ENCODE measurements around the gene RIMS1. TPM values are rescaled to one million over a fixed set of nuclear protein-coding genes. Genes with fewer than 3 reads are reported as not detected.

Gene RIMS1
- total and polyA plus RNA-seq, 4 experiments from 2014 or later, result not detected

GRCh38 chr6:72061286-72061685 lies 174.9 kb downstream of the RIMS1 start:
- Mint-ChIP-seq H3K36me3 (no peaks in the 10 kb centered on the region), H3K4me3 (no peak overlapping the region), H3K4me1 (no peaks in the 10 kb centered on the region), H3K27ac (no peak overlapping the region), H3K27me3 (peaks cover 0 to 2% of the 10 kb centered on the region in 2 donors), H3K9me3 (peaks cover 0 to 6% (median 0%) of the 10 kb centered on the region in 8 donors)
- ChIA-PET POLR2A (ENCODE audit: partially characterized antibody) (no interaction called here), CTCF (ENCODE audit: partially characterized antibody) (no interaction called here)
- Histone ChIP-seq H3K27ac (ENCODE audit: low read depth, low read length) (no peak overlapping the region), H3K36me3 (ENCODE audit: insufficient read depth, low read length) (no peaks in the 10 kb centered on the region), H3K4me3 (ENCODE audit: low read length in 2 of 2) (no peak overlapping the region), H3K27me3 (ENCODE audit: insufficient read depth, low read length) (no peaks in the 10 kb centered on the region), H3K9me3 (ENCODE audit: control insufficient read depth in 1 of 2, low read length in 2 of 2) (no peaks in the 10 kb centered on the region), H3K4me1 (ENCODE audit: insufficient read depth, low read length) (no peaks in the 10 kb centered on the region)
- intact Hi-C loops (cut with micrococcal nuclease), result no loop called here
- DNase-seq, result no peak

GRCh38 chr6:72064399-72064975 lies 178.1 kb downstream of the RIMS1 start:
- no peaks in the 10 kb centered on the region for H3K4me1 Mint-ChIP-seq
- ChIA-PET CTCF (ENCODE audit: partially characterized antibody) (no interaction called here), POLR2A (ENCODE audit: partially characterized antibody) (no interaction called here)
- H3K27ac ChIP-seq (ENCODE audit: low read depth, low read length), result no peak overlapping the region
- H3K4me1 ChIP-seq (ENCODE audit: insufficient read depth, low read length), result no peaks in the 10 kb centered on the region
- no peak overlapping the region for H3K4me3 ChIP-seq (ENCODE audit: low read length in 2 of 2)
- H3K36me3 ChIP-seq (ENCODE audit: insufficient read depth, low read length), result no peaks in the 10 kb centered on the region
- no peak for DNase-seq
- H3K9me3 ChIP-seq (ENCODE audit: control insufficient read depth in 1 of 2, low read length in 2 of 2), result no peaks in the 10 kb centered on the region
- peaks cover 0 to 6% (median 0%) of the 10 kb centered on the region in 8 donors for H3K9me3 Mint-ChIP-seq
- intact Hi-C loops (cut with micrococcal nuclease), result no loop called here
- no peak overlapping the region for H3K27ac Mint-ChIP-seq
- no peaks in the 10 kb centered on the region for H3K36me3 Mint-ChIP-seq
- H3K4me3 Mint-ChIP-seq, result no peak overlapping the region
- peaks cover 0 to 2% of the 10 kb centered on the region in 2 donors for H3K27me3 Mint-ChIP-seq
- H3K27me3 ChIP-seq (ENCODE audit: insufficient read depth, low read length), result no peaks in the 10 kb centered on the region

- no peaks in the 10 kb centered on the region for H3K9me3 ChIP-seq (ENCODE audit: control insufficient read depth in 1 of 2, low read length in 2 of 2)
- H3K36me3 ChIP-seq (ENCODE audit: insufficient read depth, low read length), result no peaks in the 10 kb centered on the region
- POLR2A ChIA-PET (ENCODE audit: partially characterized antibody), result no interaction called here
- no peak for DNase-seq
- H3K27me3 ChIP-seq (ENCODE audit: insufficient read depth, low read length), result no peaks in the 10 kb centered on the region
- Mint-ChIP-seq H3K4me1 (no peaks in the 10 kb centered on the region), H3K4me3 (no peak overlapping the region), H3K27me3 (peaks cover 0 to 1% of the 10 kb centered on the region in 2 donors), H3K27ac (no peak overlapping the region), H3K9me3 (peaks cover 0 to 3% (median 0%) of the 10 kb centered on the region in 8 donors), H3K36me3 (no peaks in the 10 kb centered on the region)
- CTCF ChIA-PET (ENCODE audit: partially characterized antibody), result no interaction called here
- intact Hi-C loops (cut with micrococcal nuclease), result no loop called here
- no peak overlapping the region for H3K4me3 ChIP-seq (ENCODE audit: low read length in 2 of 2)
- H3K4me1 ChIP-seq (ENCODE audit: insufficient read depth, low read length), result no peaks in the 10 kb centered on the region
- no peak overlapping the region for H3K27ac ChIP-seq (ENCODE audit: low read depth, low read length)
Measured at GRCh38 chr6:72078096-72078495, 191.7 kb downstream of the RIMS1 start.

- Mint-ChIP-seq H3K9me3 (peaks cover 0 to 3% (median 0%) of the 10 kb centered on the region in 8 donors), H3K27me3 (peaks cover 0 to 1% of the 10 kb centered on the region in 2 donors), H3K4me3 (no peak overlapping the region), H3K27ac (no peak overlapping the region), H3K36me3 (no peaks in the 10 kb centered on the region), H3K4me1 (no peaks in the 10 kb centered on the region)
- Histone ChIP-seq H3K4me3 (ENCODE audit: low read length in 2 of 2) (no peak overlapping the region), H3K4me1 (ENCODE audit: insufficient read depth, low read length) (no peaks in the 10 kb centered on the region), H3K27ac (ENCODE audit: low read depth, low read length) (no peak overlapping the region), H3K27me3 (ENCODE audit: insufficient read depth, low read length) (no peaks in the 10 kb centered on the region), H3K36me3 (ENCODE audit: insufficient read depth, low read length) (no peaks in the 10 kb centered on the region), H3K9me3 (ENCODE audit: control insufficient read depth in 1 of 2, low read length in 2 of 2) (no peaks in the 10 kb centered on the region)
- CTCF ChIA-PET (ENCODE audit: partially characterized antibody), result no interaction called here
- POLR2A ChIA-PET (ENCODE audit: partially characterized antibody), result no interaction called here
- intact Hi-C loops (cut with micrococcal nuclease), result no loop called here
- DNase-seq, result no peak
Measured at GRCh38 chr6:72080260-72080941, 194.1 kb downstream of the RIMS1 start.

GRCh38 chr6:72081871-72082270 lies 195.5 kb downstream of the RIMS1 start:
- intact Hi-C loops (cut with micrococcal nuclease), result no loop called here
- Mint-ChIP-seq H3K27ac (no peak overlapping the region), H3K9me3 (peaks cover 0 to 3% (median 0%) of the 10 kb centered on the region in 8 donors), H3K4me1 (no peaks in the 10 kb centered on the region), H3K36me3 (no peaks in the 10 kb centered on the region), H3K4me3 (no peak overlapping the region), H3K27me3 (peaks cover 0 to 3% of the 10 kb centered on the region in 2 donors)
- Histone ChIP-seq H3K4me3 (ENCODE audit: low read length in 2 of 2) (no peak overlapping the region), H3K27me3 (ENCODE audit: insufficient read depth, low read length) (no peaks in the 10 kb centered on the region), H3K27ac (ENCODE audit: low read depth, low read length) (no peak overlapping the region), H3K4me1 (ENCODE audit: insufficient read depth, low read length) (no peaks in the 10 kb centered on the region), H3K9me3 (ENCODE audit: control insufficient read depth in 1 of 2, low read length in 2 of 2) (no peaks in the 10 kb centered on the region), H3K36me3 (ENCODE audit: insufficient read depth, low read length) (no peaks in the 10 kb centered on the region)
- ChIA-PET CTCF (ENCODE audit: partially characterized antibody) (no interaction called here), POLR2A (ENCODE audit: partially characterized antibody) (no interaction called here)
- DNase-seq, result no peak

GRCh38 chr6:72083976-72084375 lies 197.6 kb downstream of the RIMS1 start:
- no peak overlapping the region for H3K4me3 Mint-ChIP-seq
- intact Hi-C loops (cut with micrococcal nuclease), result no loop called here
- no peak overlapping the region for H3K27ac Mint-ChIP-seq
- H3K36me3 ChIP-seq (ENCODE audit: insufficient read depth, low read length), result no peaks in the 10 kb centered on the region
- peaks cover 0 to 3% (median 0%) of the 10 kb centered on the region in 8 donors for H3K9me3 Mint-ChIP-seq
- H3K9me3 ChIP-seq (ENCODE audit: control insufficient read depth in 1 of 2, low read length in 2 of 2), result no peaks in the 10 kb centered on the region
- no peak for DNase-seq
- H3K27ac ChIP-seq (ENCODE audit: low read depth, low read length), result no peak overlapping the region
- H3K36me3 Mint-ChIP-seq, result no peaks in the 10 kb centered on the region
- no peaks in the 10 kb centered on the region for H3K4me1 Mint-ChIP-seq
- H3K27me3 Mint-ChIP-seq, result peaks cover 0 to 4% of the 10 kb centered on the region in 2 donors
- ChIA-PET CTCF (ENCODE audit: partially characterized antibody) (no interaction called here), POLR2A (ENCODE audit: partially characterized antibody) (no interaction called here)
- no peak overlapping the region for H3K4me3 ChIP-seq (ENCODE audit: low read length in 2 of 2)
- H3K4me1 ChIP-seq (ENCODE audit: insufficient read depth, low read length), result no peaks in the 10 kb centered on the region
- no peaks in the 10 kb centered on the region for H3K27me3 ChIP-seq (ENCODE audit: insufficient read depth, low read length)

GRCh38 chr6:72084992-72085569 lies 198.7 kb downstream of the RIMS1 start:
- H3K36me3 Mint-ChIP-seq, result no peaks in the 10 kb centered on the region
- H3K27ac ChIP-seq (ENCODE audit: low read depth, low read length), result no peak overlapping the region
- H3K9me3 Mint-ChIP-seq, result peaks cover 0 to 3% (median 0%) of the 10 kb centered on the region in 8 donors
- intact Hi-C loops (cut with micrococcal nuclease), result no loop called here
- H3K36me3 ChIP-seq (ENCODE audit: insufficient read depth, low read length), result no peaks in the 10 kb centered on the region
- ChIA-PET CTCF (ENCODE audit: partially characterized antibody) (no interaction called here), POLR2A (ENCODE audit: partially characterized antibody) (no interaction called here)
- no peak overlapping the region for H3K4me3 ChIP-seq (ENCODE audit: low read length in 2 of 2)
- no peak overlapping the region for H3K27ac Mint-ChIP-seq
- no peaks in the 10 kb centered on the region for H3K4me1 ChIP-seq (ENCODE audit: insufficient read depth, low read length)
- H3K27me3 Mint-ChIP-seq, result peaks cover 0 to 4% of the 10 kb centered on the region in 2 donors
- no peak for DNase-seq
- no peaks in the 10 kb centered on the region for H3K27me3 ChIP-seq (ENCODE audit: insufficient read depth, low read length)
- no peaks in the 10 kb centered on the region for H3K4me1 Mint-ChIP-seq
- H3K9me3 ChIP-seq (ENCODE audit: control insufficient read depth in 1 of 2, low read length in 2 of 2), result no peaks in the 10 kb centered on the region
- H3K4me3 Mint-ChIP-seq, result no peak overlapping the region

Data from CD4-positive, alpha-beta memory T cell (primary cell).